Liver (tissue), 9 donors: Measurements from ENCODE around the gene CBX4. TPM values are rescaled to one million over a fixed set of nuclear protein-coding genes. Genes with fewer than 3 reads are reported as not detected.

Experiments
- DNase-seq: peaks from one replicate; pipeline ENCODE4 v3.0.0-alpha.2; 2017; ENCODE audit warnings: low spot score
- H3K27ac ChIP-seq, 2 donors: one replicate each; pipeline ENCODE4 v1.7.0; 2013; ENCODE audit warnings: inconsistent platforms in 2 of 2, low read length in 2 of 2, control low read depth in 1 of 2, low read depth in 1 of 2, mild to moderate bottlenecking in 1 of 2
- H3K27me3 ChIP-seq, 4 donors: one replicate each; pipeline versions ENCODE4 v1.6.1 to v1.7.0; 2013; ENCODE audit warnings: low read length in 3 of 4, inconsistent platforms in 1 of 4, mild to moderate bottlenecking in 1 of 4, moderate library complexity in 1 of 4; ENCODE audit not compliant: control insufficient read depth in 4 of 4, insufficient read depth in 4 of 4
- H3K36me3 ChIP-seq, 4 donors: one replicate each; pipeline versions ENCODE4 v1.6.1 to v1.7.0; 2013; ENCODE audit warnings: low read length in 3 of 4, mild to moderate bottlenecking in 3 of 4, low read depth in 1 of 4, moderate library complexity in 1 of 4; ENCODE audit not compliant: control insufficient read depth in 4 of 4, insufficient read depth in 3 of 4
- H3K4me1 ChIP-seq, 4 donors: one replicate each; pipeline versions ENCODE4 v1.6.1 to v1.7.0; 2013; ENCODE audit warnings: low read length in 3 of 4, mild to moderate bottlenecking in 3 of 4, moderate library complexity in 1 of 4; ENCODE audit not compliant: control insufficient read depth in 4 of 4, insufficient read depth in 4 of 4
- H3K4me3 ChIP-seq, 3 donors: one replicate each; pipeline versions ENCODE4 v1.6.1 to v1.7.0; 2013; ENCODE audit warnings: low read length in 3 of 3, control low read depth in 1 of 3, low read depth in 1 of 3, mild to moderate bottlenecking in 1 of 3
- H3K9ac ChIP-seq, 2 donors: one replicate each; pipeline ENCODE4 v1.7.0; 2013; ENCODE audit warnings: low read length in 2 of 2, mild to moderate bottlenecking in 2 of 2, moderate library complexity in 2 of 2, control low read depth in 1 of 2, low read depth in 1 of 2
- H3K9me3 ChIP-seq, 4 donors: one replicate each; pipeline versions ENCODE4 v1.6.1 to v1.7.0; 2013; ENCODE audit warnings: low read length in 3 of 4; ENCODE audit not compliant: control insufficient read depth in 4 of 4
- CTCF ChIP-seq: fragments of 150-350 bp; IDR thresholded peaks from 2 replicates; pipeline ENCODE4 v1.5.1; 2017; ENCODE audit warnings: improper control_type of control experiment, low read depth, low read length; ENCODE audit not compliant: missing input control
- EGR1 ChIP-seq, 2 donors: IDR thresholded peaks; 2 replicates each; pipeline ENCODE4 v1.6.1; 2016 to 2018; ENCODE audit warnings: antibody characterized with exemption in 2 of 2, low read depth in 2 of 2
- FOXA1 ChIP-seq: IDR thresholded peaks from 2 replicates; pipeline ENCODE4 v1.6.1; 2016; ENCODE audit warnings: antibody characterized with exemption
- FOXA2 ChIP-seq: IDR thresholded peaks from 2 replicates; pipeline ENCODE4 v1.6.1; 2016; ENCODE audit warnings: antibody characterized with exemption
- GABPA ChIP-seq, 2 donors: IDR thresholded peaks in 1 of 2; conservative IDR thresholded peaks in 1 of 2; 2 replicates each; pipeline ENCODE4 v1.6.1; 2016; ENCODE audit warnings: antibody characterized with exemption in 2 of 2, mild to moderate bottlenecking in 1 of 2, moderate library complexity in 1 of 2
- HNF4A ChIP-seq, 2 donors: conservative IDR thresholded peaks; 2 replicates each; pipeline ENCODE4 v1.6.1; 2016; ENCODE audit warnings: antibody characterized with exemption in 2 of 2, mild to moderate bottlenecking in 2 of 2
- MAX ChIP-seq: IDR thresholded peaks from 2 replicates; pipeline ENCODE4 v1.6.1; 2016; ENCODE audit warnings: antibody characterized with exemption
- NR2F2 ChIP-seq: IDR thresholded peaks from 2 replicates; pipeline ENCODE4 v1.6.1; 2016; ENCODE audit warnings: antibody characterized with exemption
- RAD21 ChIP-seq, 2 donors: IDR thresholded peaks; 2 replicates each; pipeline ENCODE4 v1.6.1; 2016; ENCODE audit warnings: antibody characterized with exemption in 2 of 2, mild to moderate bottlenecking in 2 of 2
- REST ChIP-seq: IDR thresholded peaks from 2 replicates; pipeline ENCODE4 v1.6.1; 2016; ENCODE audit warnings: antibody characterized with exemption, mild to moderate bottlenecking
- TAF1 ChIP-seq: conservative IDR thresholded peaks from 2 replicates; pipeline ENCODE4 v1.6.1; 2016; ENCODE audit warnings: antibody characterized with exemption, mild to moderate bottlenecking
- YY1 ChIP-seq: IDR thresholded peaks from 2 replicates; pipeline ENCODE4 v1.6.1; 2016; ENCODE audit warnings: antibody characterized with exemption, mild to moderate bottlenecking
- WGBS: extraction: QIAGEN DNeasy Blood & Tissue Kit; methylation state at CpG from one replicate; pipeline ENCODE4 v1.1.7; 2013; 5-methylcytosine and 5-hydroxymethylcytosine counted together
- polyA plus RNA-seq, 2 donors: library from polyadenylated mRNA; stranded (reverse) in 1 of 2; unstranded in 1 of 2; fragments of 200-250 nt in 1 of 2; fragments of >200 nt in 1 of 2; fragmentation: Nextera tagmentation in 1 of 2; extraction: Ambion mirVana in 1 of 2; gene quantifications; one replicate each; pipeline versions ENCODE4 v1.2.1 to v1.2.3, GENCODE V29; 2013 to 2015
- total RNA-seq, 2 donors: library from RNA; depleted of rRNA; stranded (reverse); fragments of >200 nt; gene quantifications; one replicate each; pipeline ENCODE4 v1.2.3, GENCODE V29; 2014
- TF ChIP-seq, protein P1 (sequence below): IDR thresholded peaks from 2 replicates; pipeline ENCODE4 v1.6.1; 2016; ENCODE audit warnings: antibody characterized with exemption
- TF ChIP-seq, protein P2 (sequence below): IDR thresholded peaks from 2 replicates; pipeline ENCODE4 v1.6.1; 2016; ENCODE audit warnings: antibody characterized with exemption
- donor health status: healthy.
- donor health status: healthy.
- donor health status: healthy.
- donor health status: healthy.
- donor health status: healthy.

The CBX4 gene
- total and polyA plus RNA-seq, 4 donors = 4.8 to 8.9 (median 6.3) TPM

DNA sequence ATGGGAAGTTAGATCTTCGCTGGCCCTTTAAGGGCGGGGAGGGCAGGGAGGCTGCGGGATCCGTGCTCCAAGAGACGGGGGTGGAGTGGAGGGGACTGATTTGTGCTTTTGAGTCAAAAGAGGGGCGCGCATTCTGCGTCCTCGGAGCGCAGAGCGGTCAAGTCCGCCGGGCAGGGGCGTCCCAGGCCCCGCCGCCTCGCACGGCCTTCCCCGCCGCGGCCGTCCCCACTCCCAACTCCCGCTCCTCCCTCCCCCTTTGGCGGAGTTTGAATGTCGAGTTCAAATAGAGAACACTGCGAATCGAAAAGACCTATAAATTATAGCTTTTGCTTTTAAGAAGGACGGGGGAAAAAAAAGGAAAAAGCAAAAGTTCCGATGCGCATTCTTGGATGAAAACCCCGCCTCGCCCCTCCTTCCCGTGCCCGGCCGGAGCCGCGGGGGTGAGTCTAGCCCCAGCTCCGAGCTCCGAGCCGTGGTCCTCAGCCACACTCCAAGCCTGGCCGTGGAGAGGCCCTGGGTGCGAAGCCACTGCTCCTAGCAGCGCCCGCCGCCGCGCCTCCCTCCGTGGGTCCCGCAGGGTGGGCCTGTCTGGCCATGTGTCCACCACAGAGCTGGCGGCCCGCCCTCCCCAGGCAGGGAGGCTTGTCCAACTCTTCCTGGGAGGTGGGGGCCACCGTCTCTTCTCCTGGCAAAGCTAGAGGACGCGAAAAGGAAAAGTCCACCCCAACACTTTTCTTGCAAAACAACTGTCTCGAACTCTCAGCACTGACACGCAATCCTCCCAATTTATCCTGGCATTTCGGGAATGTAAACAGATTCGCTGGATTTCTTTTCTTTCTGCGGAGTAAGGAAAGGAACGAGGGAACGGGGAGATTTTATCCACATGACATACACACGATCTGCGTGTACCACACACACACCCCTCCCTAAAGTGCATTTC lies 46.0 kb downstream of the CBX4 start:
- Histone ChIP-seq H3K27me3 (peaks cover 0 to 15% (median 7%) of the 10 kb centered on the region in 4 donors), H3K9ac (no peak overlapping the region), H3K36me3 (peaks cover 0 to 6% (median 0%) of the 10 kb centered on the region in 4 donors), H3K9me3 (no peaks in the 10 kb centered on the region), H3K27ac (no peak overlapping the region), H3K4me1 (peaks cover 10 to 25% (median 18%) of the 10 kb centered on the region in 4 donors), H3K4me3 (no peak overlapping the region)
- TF ChIP-seq GABPA (IDR thresholded peaks at IDR 0.05 in 1 of 2, conservative IDR thresholded peaks at IDR 0.05 in 1 of 2) (no peak), CTCF (no peak), YY1 (no peak), FOXA2 (no peak), RAD21 (IDR thresholded peaks at IDR 0.05) (no peak), REST (no peak), MAX (no peak), FOXA1 (no peak), EGR1 (IDR thresholded peaks at IDR 0.05; ENCODE audit: low read depth in 2 of 2) (no peak), TAF1 (no peak), HNF4A (conservative IDR thresholded peaks at IDR 0.05) (no peak), NR2F2 (no peak)
- TF ChIP-seq, protein P1, sequence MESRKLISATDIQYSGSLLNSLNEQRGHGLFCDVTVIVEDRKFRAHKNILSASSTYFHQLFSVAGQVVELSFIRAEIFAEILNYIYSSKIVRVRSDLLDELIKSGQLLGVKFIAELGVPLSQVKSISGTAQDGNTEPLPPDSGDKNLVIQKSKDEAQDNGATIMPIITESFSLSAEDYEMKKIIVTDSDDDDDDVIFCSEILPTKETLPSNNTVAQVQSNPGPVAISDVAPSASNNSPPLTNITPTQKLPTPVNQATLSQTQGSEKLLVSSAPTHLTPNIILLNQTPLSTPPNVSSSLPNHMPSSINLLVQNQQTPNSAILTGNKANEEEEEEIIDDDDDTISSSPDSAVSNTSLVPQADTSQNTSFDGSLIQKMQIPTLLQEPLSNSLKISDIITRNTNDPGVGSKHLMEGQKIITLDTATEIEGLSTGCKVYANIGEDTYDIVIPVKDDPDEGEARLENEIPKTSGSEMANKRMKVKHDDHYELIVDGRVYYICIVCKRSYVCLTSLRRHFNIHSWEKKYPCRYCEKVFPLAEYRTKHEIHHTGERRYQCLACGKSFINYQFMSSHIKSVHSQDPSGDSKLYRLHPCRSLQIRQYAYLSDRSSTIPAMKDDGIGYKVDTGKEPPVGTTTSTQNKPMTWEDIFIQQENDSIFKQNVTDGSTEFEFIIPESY = no peak
- TF ChIP-seq, protein P2, sequence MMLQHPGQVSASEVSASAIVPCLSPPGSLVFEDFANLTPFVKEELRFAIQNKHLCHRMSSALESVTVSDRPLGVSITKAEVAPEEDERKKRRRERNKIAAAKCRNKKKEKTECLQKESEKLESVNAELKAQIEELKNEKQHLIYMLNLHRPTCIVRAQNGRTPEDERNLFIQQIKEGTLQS = no peak
- DNase-seq = no peak
- WGBS = 53% methylated on average over 63 of the region's 63 CpGs
